GM12873 (cell line): ENCODE results near the gene PSMD13.

Experiments used
- CTCF ChIP-seq: IDR thresholded peaks from 2 replicates; pipeline ENCODE4 v1.5.1; 2012; ENCODE audit warnings: low read depth, mild to moderate bottlenecking, moderate library complexity, low read length, control low read depth; ENCODE audit not compliant: insufficient read depth; ENCODE audit errors: missing control alignments

Gene PSMD13

GRCh38 chr11:217704-218103 is 19.1 kb upstream of the PSMD13 start:
- no peak for TF ChIP-seq CTCF

GRCh38 chr11:218815-219593 is 17.8 kb upstream of the PSMD13 start:
- TF ChIP-seq CTCF, result no peak

- TF ChIP-seq CTCF, result no peak
Measured at GRCh38 chr11:221539-221938, 15.2 kb upstream of the PSMD13 start.

- TF ChIP-seq CTCF, result no peak
Measured at GRCh38 chr11:221998-222789, 14.6 kb upstream of the PSMD13 start.

- TF ChIP-seq CTCF, result no peak
Measured at GRCh38 chr11:223026-223789, 13.6 kb upstream of the PSMD13 start.

GRCh38 chr11:223884-224283 is 12.9 kb upstream of the PSMD13 start:
- TF ChIP-seq CTCF, result no peak

- no peak for TF ChIP-seq CTCF
Measured at GRCh38 chr11:224424-224823, 12.4 kb upstream of the PSMD13 start.
